Measurements from ENCODE around the gene CPT1C. TPM values are rescaled to one million over a fixed set of nuclear protein-coding genes. Genes with fewer than 3 reads are reported as not detected.

CPT1C gene
- total RNA-seq, 1 donor from 2014 or later, result 33.6 TPM

GRCh38 chr19:49677231-49677900 is 13.6 kb upstream of the CPT1C start, which contains the start of gene PRMT1:
Gene PRMT1, plus strand, starts transcription at chr19:49677271. Its CDS starts 10 bp downstream, at chr19:49677281.
- Histone ChIP-seq H3K27me3 (ENCODE audit: insufficient read depth, low read length) (no peaks in the 10 kb centered on the region), H3K9ac (ENCODE audit: low read length) (peak within 1 kb of the TSS; percentile 93), H3K4me2 (ENCODE audit: low read length) (peak within 1 kb of the TSS; percentile 93), H3K27ac (ENCODE audit: low read depth, low read length) (peak within 1 kb of the TSS; percentile 98), H3K4me3 (ENCODE audit: insufficient read depth, low read depth, low read length) (peak within 1 kb of the TSS; percentile 88), H3K36me3 (ENCODE audit: insufficient read depth, low read length) (peaks cover 5% of the 10 kb centered on the region), H3K9me3 (ENCODE audit: insufficient read depth, low read depth, low read length) (no peaks in the 10 kb centered on the region), H3K79me2 (ENCODE audit: insufficient read depth, low read length) (peaks cover 51% of the 10 kb centered on the region), H2AFZ (ENCODE audit: low read depth, low read length) (peak within 1 kb of the TSS; percentile 92), H3K4me1 (ENCODE audit: insufficient read depth, low read length) (peaks cover 18% of the 10 kb centered on the region), H4K20me1 (ENCODE audit: insufficient read depth, low read length) (peaks cover 46% of the 10 kb centered on the region)
- no peak for TF ChIP-seq CTCF (IDR thresholded peaks at IDR 0.05; ENCODE audit: insufficient read depth, low read depth, low read length)
- no peak for TF ChIP-seq EZH2 (IDR thresholded peaks at IDR 0.05; ENCODE audit: insufficient read depth, low read length)
- Mint-ChIP-seq H3K27me3 (ENCODE audit: low read depth, unreplicated experiment) (no peaks in the 10 kb centered on the region), H3K4me3 (ENCODE audit: unreplicated experiment) (peak within 1 kb of the TSS; percentile 93), H3K36me3 (ENCODE audit: low read depth, unreplicated experiment) (peaks cover 6% of the 10 kb centered on the region), H3K9me3 (ENCODE audit: unreplicated experiment) (no peaks in the 10 kb centered on the region), H3K27ac (ENCODE audit: unreplicated experiment) (peak within 1 kb of the TSS; percentile 100), H3K4me1 (ENCODE audit: low read depth, unreplicated experiment) (peaks cover 6% of the 10 kb centered on the region)
- DNase-seq (ENCODE audit: low read depth) (no peak), FAIRE-seq (no peak)

- Histone ChIP-seq H3K79me2 (ENCODE audit: insufficient read depth, low read length) (peaks cover 53% of the 10 kb centered on the region), H3K27me3 (ENCODE audit: insufficient read depth, low read length) (no peaks in the 10 kb centered on the region), H3K27ac (ENCODE audit: low read depth, low read length) (peak overlapping the region; percentile 87), H3K4me1 (ENCODE audit: insufficient read depth, low read length) (peaks cover 18% of the 10 kb centered on the region), H4K20me1 (ENCODE audit: insufficient read depth, low read length) (peaks cover 50% of the 10 kb centered on the region), H3K36me3 (ENCODE audit: insufficient read depth, low read length) (peaks cover 8% of the 10 kb centered on the region), H3K4me2 (ENCODE audit: low read length) (peak overlapping the region; percentile 93), H3K9ac (ENCODE audit: low read length) (peak overlapping the region; percentile 93), H3K9me3 (ENCODE audit: insufficient read depth, low read depth, low read length) (no peaks in the 10 kb centered on the region), H3K4me3 (ENCODE audit: insufficient read depth, low read depth, low read length) (peak overlapping the region; percentile 88), H2AFZ (ENCODE audit: low read depth, low read length) (no peak overlapping the region)
- H3K9me3 Mint-ChIP-seq (ENCODE audit: unreplicated experiment), result no peaks in the 10 kb centered on the region
- peaks cover 6% of the 10 kb centered on the region for H3K4me1 Mint-ChIP-seq (ENCODE audit: low read depth, unreplicated experiment)
- H3K4me3 Mint-ChIP-seq (ENCODE audit: unreplicated experiment), result peak overlapping the region; percentile 88
- H3K27me3 Mint-ChIP-seq (ENCODE audit: low read depth, unreplicated experiment), result no peaks in the 10 kb centered on the region
- peaks cover 9% of the 10 kb centered on the region for H3K36me3 Mint-ChIP-seq (ENCODE audit: low read depth, unreplicated experiment)
- FAIRE-seq, result no peak
- peak; percentile 16 for DNase-seq (ENCODE audit: low read depth)
- TF ChIP-seq EZH2 (IDR thresholded peaks at IDR 0.05; ENCODE audit: insufficient read depth, low read length) (no peak), CTCF (IDR thresholded peaks at IDR 0.05; ENCODE audit: insufficient read depth, low read depth, low read length) (peak; percentile 59)
- H3K27ac Mint-ChIP-seq (ENCODE audit: unreplicated experiment), result peak overlapping the region; percentile 88
Observed at GRCh38 chr19:49677901-49678674, 12.8 kb upstream of the CPT1C start.

All from astrocyte (in vitro differentiated cells and primary cell).